GM21717 (cell line): ENCODE data around the gene PRKG1.

Experiments used
- ATAC-seq: cut with Tn5 transposase; IDR thresholded peaks from one replicate; pipeline ENCODE4 v1.9.1; 2021; ENCODE audit warnings: mild to moderate bottlenecking, moderate library complexity; ENCODE audit not compliant: unreplicated experiment

Gene PRKG1

DNA sequence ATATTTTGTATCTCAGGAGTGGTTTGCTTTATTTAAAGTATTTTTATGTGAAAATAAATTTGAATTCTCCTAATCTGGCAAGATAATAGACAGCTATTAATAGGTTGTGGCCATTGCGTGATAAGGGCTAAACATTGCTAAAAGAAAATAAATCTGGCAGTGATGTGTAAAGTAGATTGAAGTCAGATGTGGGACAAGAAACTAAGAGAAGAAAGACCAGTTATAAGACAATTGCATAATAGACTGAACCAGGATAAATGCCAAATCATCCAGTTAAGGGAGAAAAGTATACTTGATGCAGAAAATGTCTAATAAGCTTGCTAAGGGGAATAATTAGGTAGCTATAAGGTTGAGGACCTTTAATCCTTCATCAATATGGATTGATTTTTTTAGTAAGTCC, 822.6 kb downstream of the PRKG1 start:
- ATAC-seq = no peak

DNA sequence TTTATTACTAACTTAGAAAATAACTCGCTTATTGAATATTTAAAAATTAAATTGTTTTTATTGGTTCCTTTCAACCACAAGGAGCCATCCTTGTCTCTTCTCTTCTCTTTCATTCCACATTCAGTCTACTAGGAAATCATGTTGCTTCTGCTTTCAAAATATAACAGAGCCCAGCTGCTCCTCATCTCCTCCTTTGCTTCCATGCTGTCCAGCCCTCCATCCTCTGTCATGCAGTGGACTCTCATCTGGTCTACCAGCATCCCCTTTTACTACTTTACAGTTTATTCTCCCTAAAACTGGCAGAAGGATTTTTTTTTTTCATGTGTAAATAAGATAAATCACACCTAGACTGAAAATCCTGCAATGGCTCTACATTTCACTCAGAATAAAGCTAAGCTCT, 823.3 kb downstream of the PRKG1 start:
- ATAC-seq = no peak

GRCh38 chr10:51900180-51900579, 825.9 kb downstream of the PRKG1 start:
- ATAC-seq = no peak

DNA sequence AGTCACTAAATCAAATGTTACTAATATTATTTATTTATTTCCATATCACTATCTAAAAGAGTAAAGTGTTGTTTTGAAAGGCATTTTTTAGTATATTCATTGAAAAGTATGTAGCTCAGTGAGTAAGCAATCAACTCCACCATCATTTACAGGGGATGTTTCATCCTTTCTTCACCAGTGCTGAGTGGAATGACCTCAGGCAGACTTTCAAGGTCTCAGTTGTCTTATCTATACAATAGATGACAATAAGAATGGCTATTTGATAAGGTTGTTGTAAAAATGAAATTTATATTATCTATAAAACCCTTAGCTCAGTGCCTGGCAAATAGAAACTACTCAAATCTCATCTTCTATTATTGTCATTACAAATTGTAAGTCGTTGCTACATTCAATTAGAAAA, 829.4 kb downstream of the PRKG1 start:
- ATAC-seq = no peak

- ATAC-seq = no peak
These were observed 830.7 kb downstream of the PRKG1 start for GRCh38 chr10:51905032-51905431.

DNA sequence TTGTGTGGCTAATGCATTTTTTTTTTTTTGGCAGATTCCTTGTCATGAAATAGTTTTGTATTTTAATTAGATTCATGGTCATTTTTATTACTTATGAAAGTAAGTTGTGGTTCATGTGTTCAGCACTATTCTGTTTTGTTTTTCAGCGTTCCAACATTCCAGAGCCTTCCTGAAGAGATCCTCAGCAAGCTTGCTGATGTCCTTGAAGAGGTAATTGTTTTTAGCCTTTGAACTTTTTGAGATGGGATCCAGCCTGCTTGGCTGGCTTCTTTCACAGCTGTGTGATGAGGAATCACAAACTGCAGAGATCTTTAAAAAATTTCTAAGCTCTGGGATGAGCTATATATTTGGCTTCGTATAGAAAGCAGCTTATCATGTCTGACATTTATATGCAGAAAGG, 833.1 kb downstream of the PRKG1 start:
- ATAC-seq = no peak

DNA sequence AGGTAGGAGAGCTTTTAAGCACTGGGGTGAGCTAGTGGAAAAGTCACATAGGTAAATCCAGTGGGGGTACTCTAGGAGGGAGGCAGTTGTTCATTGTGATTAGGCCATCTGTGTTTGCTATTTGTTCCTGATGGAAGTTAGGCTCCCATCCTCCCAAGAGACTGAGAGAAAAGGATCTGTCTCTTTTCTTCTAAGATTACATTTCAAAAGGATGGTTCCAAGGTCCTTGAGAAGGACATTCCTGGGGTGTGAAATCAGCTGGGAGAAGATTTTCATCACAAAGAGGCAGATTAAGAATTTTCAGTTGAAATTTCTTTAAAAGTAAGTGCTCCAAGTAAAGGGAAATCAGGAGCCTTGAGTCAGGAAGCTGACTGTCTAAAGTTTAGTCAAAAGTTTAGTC, 835.9 kb downstream of the PRKG1 start:
- no peak for ATAC-seq

DNA sequence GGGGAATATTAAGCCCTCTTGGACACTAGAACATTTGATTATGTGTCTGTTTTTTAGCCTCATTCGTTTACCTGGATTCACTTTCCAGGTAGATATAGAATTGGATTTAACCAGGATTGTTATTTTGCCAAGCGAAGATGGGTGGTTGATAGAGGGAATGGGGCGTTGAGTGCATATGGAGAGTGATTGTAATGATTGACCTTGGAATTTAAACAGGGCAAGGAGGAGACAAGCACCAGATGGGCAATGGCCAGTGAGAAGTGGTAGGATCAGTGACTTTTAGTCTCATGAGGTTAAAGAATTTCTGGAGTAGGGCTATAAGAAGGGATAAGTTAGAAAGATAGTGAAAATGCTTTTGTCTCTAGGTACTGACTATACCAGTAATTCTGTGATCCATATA, 836.3 kb downstream of the PRKG1 start:
- ATAC-seq = no peak

GRCh38 chr10:51911723-51912122, 837.4 kb downstream of the PRKG1 start:
- ATAC-seq = no peak

- ATAC-seq = no peak
These were observed 840.8 kb downstream of the PRKG1 start for GRCh38 chr10:51915031-51915542.

DNA sequence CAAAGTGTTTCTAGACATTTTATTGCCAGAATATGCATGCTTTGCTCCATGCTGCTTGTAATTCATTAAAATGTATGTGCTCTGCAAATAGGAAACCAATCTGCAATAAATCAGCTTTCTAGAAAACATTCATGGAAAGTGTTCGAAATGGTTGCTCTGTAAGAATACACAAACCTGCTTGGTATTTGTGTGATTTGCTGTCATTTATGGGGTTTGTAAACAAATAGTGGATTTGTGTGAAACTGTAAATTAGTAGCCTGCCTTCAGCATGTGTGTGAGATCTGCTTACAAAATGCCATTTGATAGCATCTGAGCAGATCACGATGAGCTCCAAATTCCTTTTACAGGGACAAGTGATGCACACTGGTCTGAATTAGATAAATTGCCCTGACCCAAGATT, 844.2 kb downstream of the PRKG1 start:
- no peak for ATAC-seq

DNA sequence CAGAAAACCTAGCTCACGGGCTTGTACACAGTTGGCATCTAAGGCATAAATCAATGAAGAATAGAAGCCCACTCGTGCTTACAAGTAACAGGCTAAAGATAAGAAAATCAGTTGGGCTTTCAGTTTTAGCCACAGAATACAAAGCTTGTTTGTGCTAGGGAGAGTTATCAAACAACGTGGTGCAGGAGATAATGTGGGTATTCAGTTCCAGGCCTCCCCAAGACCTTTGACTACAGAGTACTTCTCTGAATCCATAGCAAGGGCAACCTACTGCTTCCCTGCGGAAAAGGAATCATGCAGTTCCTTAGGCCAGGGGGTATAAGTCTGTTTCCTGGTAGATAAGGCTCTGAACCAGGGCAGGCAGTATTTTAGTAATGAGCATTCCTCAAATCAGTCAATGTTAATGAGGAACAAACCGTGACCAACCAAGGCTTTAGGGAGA, 844.6 kb downstream of the PRKG1 start:
- ATAC-seq = no peak

DNA sequence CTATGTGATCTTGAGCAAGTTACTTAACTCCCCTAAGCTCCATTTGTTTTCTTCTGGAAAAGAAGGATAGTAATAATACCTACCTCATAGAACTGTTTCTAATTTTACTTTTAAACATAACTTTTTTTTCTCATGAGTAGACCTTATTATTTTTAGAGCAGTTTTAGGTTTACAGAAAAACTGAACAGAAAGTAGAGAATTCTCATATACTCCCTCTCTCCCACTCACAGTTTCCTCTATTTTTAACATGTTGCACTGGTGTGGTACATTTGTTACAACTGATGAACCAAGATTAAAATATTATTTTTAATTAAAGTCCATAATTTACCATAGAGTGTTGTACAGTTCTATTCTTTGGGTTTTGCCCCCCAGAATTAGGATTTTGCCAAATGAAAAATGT, 846.4 kb downstream of the PRKG1 start:
- ATAC-seq = no peak

DNA sequence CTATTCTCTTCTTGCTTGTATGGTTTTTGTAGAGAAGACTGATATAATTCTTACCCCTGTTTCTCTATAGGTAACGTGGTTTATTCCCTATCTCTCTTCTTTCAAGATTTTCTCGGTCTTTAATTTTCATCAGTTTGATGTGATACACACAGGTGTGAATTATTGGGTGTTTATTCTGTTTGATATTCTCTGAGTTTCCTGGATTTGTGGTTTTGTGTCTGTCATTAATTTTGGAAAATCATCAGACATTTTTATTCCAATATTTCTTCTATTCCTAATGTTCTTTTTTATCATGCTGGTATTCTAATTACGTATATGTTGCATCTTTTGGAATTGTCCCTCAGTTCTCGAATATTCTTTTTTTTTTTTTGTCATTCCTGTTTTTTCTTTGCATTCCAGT, 850.1 kb downstream of the PRKG1 start:
- ATAC-seq = no peak

DNA sequence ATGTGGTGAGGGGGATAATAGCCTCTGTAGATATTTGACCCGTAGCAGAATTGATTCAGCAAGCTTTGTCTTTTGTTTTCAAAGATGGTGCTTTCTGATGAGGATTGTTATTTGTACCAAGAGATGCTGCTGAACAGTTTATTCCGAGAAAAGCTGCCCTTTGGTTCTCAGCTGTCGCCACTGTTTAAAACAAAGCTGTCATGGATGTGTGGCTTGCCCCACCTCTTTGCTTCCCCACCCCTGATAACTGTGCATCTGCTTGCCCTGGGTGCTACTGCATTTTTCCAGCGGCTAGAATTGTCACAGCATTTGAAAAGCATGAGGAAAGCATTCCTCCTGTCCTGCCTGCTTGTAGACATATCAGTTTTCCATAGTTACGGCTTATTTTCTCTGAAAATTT, 852.0 kb downstream of the PRKG1 start:
- no peak for ATAC-seq

DNA sequence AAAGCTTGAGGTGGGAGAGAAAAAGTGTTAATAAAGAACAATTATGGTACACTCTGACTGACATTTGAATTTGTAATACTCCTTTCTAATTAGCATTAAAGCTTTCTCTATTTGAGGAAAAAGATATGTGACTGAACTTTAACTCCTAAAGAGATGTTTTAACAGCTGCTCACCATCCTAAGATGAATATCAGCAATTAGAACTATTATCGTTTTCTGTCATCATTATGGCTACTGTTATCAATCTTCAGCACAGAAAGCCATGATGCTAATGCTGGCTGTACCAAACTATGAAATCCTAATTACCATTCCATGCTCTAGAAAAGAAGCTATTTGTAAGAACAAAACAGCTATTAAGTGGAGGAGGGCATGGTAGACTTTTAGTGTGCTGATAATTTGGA, 853.9 kb downstream of the PRKG1 start:
- no peak for ATAC-seq

DNA sequence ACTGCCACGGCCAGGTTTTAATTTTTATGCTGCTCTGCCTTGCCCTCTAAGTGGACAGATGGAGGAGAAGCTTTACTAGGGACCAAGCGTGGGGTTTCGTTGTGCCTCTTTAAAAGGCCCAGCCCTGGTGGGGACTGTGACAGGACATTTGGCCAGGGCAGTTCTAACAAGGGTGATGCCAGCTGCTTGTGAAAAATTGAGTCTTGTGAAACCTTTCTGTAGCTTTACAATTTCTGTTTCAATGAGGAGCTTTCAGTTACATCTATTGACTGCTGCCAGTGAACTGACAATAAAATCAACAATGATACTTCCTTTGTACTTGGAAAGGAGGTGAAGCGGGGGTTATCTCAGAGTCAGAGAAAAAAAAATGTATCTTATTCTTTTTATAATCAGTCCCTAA, 858.2 kb downstream of the PRKG1 start:
- ATAC-seq = no peak

- no peak for ATAC-seq
These were observed 860.1 kb downstream of the PRKG1 start for GRCh38 chr10:51934373-51934772.

- no peak for ATAC-seq
These were observed 861.1 kb downstream of the PRKG1 start for GRCh38 chr10:51935341-51935740.

GRCh38 chr10:51937308-51938140, 863.2 kb downstream of the PRKG1 start:
- ATAC-seq = no peak

- ATAC-seq = no peak
These were observed 876.2 kb downstream of the PRKG1 start for GRCh38 chr10:51950371-51950995.

GRCh38 chr10:51950996-51951555, 876.8 kb downstream of the PRKG1 start:
- ATAC-seq = no peak
